Glomerular visceral epithelial cell (primary cell): Measurements from ENCODE around the gene CRYBB1.

Experiments
- DNase-seq: peaks from one replicate; pipeline ENCODE4 v3.0.0-alpha.2; 2016; ENCODE audit errors: extremely low spot score

Gene CRYBB1

GRCh38 chr22:26577081-26577480, 40.7 kb downstream of the CRYBB1 start:
- no peak for DNase-seq

- no peak for DNase-seq
Measured at GRCh38 chr22:26576026-26576680, 41.7 kb downstream of the CRYBB1 start.

- no peak for DNase-seq
Measured at GRCh38 chr22:26574001-26574723, 43.7 kb downstream of the CRYBB1 start.

- no peak for DNase-seq
Measured at GRCh38 chr22:26573026-26573662, 44.7 kb downstream of the CRYBB1 start.

GRCh38 chr22:26570864-26571525, 46.8 kb downstream of the CRYBB1 start:
- DNase-seq = no peak

GRCh38 chr22:26570115-26570514, 47.7 kb downstream of the CRYBB1 start:
- peak; percentile 10 for DNase-seq

- no peak for DNase-seq
Measured at GRCh38 chr22:26568207-26568706, 49.6 kb downstream of the CRYBB1 start.

- no peak for DNase-seq
Measured at GRCh38 chr22:26567610-26568009, 50.2 kb downstream of the CRYBB1 start.

- no peak for DNase-seq
Measured at GRCh38 chr22:26566994-26567393, 50.8 kb downstream of the CRYBB1 start.

- no peak for DNase-seq
Measured at GRCh38 chr22:26565889-26566288, 51.9 kb downstream of the CRYBB1 start.

- DNase-seq = no peak
Measured at GRCh38 chr22:26565181-26565580, 52.6 kb downstream of the CRYBB1 start.

- DNase-seq = no peak
Measured at GRCh38 chr22:26564672-26565071, 53.2 kb downstream of the CRYBB1 start.

- DNase-seq = no peak
Measured at GRCh38 chr22:26564181-26564580, 53.6 kb downstream of the CRYBB1 start.

GRCh38 chr22:26563022-26563421, 54.8 kb downstream of the CRYBB1 start:
- DNase-seq = no peak

- no peak for DNase-seq
Measured at GRCh38 chr22:26561756-26562417, 55.9 kb downstream of the CRYBB1 start.

- no peak for DNase-seq
Measured at GRCh38 chr22:26559961-26560575, 57.8 kb downstream of the CRYBB1 start.

GRCh38 chr22:26558248-26558895, 59.5 kb downstream of the CRYBB1 start:
- DNase-seq = no peak

GRCh38 chr22:26556904-26557303, 60.9 kb downstream of the CRYBB1 start:
- DNase-seq = no peak

GRCh38 chr22:26555478-26555877, 62.3 kb downstream of the CRYBB1 start:
- no peak for DNase-seq

GRCh38 chr22:26554956-26555355, 62.9 kb downstream of the CRYBB1 start:
- DNase-seq = no peak
